HG02642 (cell line): ENCODE results near the gene EIF3L.
A peak's percentile ranks its signal among the peaks of the same experiment; 100 is the strongest.

Experiments
- ATAC-seq: cut with Tn5 transposase; IDR thresholded peaks from one replicate; pipeline ENCODE4 v1.9.1; 2021; ENCODE audit warnings: mild to moderate bottlenecking; ENCODE audit not compliant: unreplicated experiment, poor library complexity

Gene EIF3L

DNA sequence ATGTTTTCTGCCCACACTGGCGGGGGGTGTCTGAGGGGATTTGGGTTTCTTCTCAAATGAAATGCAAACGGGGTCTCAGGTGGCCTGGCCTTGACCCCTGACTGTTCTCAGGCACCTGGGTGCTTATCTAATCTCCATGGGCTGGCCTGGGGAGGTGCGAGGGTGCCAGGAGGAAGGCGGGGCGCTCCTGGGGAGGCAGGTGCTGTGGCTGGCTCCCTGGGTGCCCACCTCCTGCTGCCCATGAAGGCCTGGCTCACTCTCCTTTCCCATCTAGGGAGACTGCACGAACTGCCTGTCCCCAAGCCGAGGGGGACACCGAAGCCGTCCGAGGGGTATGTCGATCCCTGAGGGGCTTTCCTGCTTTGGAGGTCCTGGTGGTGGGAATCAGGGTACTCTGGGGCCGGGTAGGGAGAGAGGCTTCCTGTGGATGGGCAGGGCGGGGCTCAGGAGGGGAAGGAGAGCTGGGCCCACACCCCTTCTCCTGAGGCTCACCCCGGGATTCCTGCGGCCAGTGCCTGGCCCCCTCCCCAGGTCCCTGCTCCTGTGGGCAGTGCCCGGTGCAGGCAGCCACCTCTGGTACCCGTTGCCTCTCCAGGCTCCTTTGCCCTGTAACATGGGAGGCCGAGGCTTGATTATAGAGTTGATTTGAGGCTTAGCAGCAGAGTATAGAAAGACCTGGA is 75.3 kb downstream of the EIF3L start:
- ATAC-seq, result no peak

DNA sequence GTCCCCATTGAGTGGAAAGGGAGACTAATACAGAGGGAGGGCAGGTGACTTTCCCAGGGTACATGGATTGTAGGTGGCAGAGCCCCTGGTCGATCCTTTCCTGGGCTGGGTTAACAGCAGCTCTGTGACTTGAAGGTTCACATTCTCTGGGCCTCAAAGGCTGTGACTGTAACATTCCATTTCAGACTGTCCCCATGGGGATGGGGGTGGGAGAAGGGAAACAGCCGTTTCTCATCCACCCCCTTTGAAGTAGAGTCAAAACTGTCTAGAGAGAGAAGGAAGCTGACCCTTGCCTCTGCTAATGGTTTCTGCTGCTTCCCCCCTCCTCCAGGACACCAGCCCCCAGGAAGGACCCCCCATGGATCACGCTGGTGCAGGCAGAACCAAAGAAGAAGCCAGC is 76.1 kb downstream of the EIF3L start:
- ATAC-seq, result no peak

GRCh38 chr22:37925767-37926166 is 76.5 kb downstream of the EIF3L start:
- ATAC-seq, result no peak

GRCh38 chr22:37926358-37926757 is 77.1 kb downstream of the EIF3L start:
- ATAC-seq, result no peak

DNA sequence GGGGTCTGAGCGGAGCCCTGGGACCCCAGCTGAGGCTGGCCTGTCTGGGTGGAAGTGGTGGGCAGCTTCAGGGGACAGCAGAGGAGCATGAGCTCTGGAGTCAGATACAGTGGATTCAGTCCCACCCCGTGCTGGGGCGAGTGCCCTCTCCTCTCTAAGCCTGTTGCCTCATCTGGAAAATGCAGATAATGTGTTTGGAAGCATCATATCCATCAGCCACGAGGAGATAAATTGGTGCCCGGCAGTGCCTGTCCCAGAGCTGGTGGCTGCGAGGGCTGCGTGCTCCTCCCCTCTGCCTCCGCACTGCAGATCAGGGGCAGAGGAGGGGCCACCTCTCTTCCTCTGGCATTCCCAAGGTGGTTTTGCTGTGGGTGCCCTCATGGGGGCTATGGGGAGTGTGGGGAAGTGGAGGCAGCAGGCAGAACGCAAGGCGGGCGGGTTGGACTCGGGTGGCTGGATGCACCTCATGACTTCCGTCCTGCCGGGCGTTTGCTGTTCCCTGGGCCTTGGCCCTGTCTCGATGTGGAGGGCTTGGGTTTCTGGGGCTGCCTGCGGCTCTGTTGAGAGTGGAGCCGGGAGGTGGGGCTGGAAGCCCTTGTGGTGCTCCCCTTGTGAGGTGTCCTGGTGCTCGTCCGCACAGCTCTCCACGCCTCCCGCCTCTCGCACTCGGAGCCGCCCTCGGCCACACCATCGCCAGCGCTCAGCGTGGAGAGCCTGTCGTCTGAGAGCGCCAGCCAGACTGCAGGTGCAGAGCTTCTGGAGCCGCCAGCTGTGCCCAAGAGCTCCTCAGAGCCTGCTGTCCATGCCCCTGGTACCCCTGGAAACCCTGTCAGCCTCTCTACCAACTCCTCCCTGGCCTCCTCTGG is 77.8 kb downstream of the EIF3L start:
- ATAC-seq, result no peak

DNA sequence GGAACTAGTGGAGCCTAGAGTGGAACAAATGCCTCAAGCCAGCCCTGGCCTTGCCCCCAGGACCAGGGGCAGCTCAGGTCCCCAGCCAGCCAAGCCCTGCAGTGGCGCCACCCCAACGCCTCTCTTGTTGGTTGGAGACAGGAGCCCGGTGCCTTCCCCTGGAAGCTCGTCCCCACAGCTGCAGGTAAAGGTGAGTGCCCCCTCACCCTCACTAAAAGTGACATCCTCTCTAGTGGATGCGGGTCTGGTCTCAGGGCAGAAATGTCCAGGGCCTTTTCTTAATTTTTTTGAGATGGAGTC is 78.4 kb downstream of the EIF3L start:
- ATAC-seq, result no peak

DNA sequence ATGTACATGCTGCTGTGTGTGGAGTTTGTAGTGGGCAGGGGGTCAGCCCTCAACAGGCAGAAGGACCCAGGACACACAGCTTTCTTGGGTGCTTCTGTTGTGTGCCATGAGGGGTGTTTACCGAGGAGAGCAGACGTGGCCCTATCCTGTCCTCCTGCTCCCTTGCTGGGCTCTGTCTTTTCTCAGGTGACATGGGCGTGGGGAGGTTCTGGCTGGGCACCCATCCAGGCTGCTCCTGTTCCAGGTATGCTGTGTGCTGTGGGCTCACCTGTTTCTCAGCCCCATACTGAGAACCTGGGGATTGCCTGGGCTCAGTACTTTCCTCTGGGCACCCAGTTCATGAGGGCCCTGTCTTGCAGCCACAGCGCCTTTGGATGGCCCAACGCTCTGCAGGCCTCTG is 80.2 kb downstream of the EIF3L start:
- no peak for ATAC-seq

DNA sequence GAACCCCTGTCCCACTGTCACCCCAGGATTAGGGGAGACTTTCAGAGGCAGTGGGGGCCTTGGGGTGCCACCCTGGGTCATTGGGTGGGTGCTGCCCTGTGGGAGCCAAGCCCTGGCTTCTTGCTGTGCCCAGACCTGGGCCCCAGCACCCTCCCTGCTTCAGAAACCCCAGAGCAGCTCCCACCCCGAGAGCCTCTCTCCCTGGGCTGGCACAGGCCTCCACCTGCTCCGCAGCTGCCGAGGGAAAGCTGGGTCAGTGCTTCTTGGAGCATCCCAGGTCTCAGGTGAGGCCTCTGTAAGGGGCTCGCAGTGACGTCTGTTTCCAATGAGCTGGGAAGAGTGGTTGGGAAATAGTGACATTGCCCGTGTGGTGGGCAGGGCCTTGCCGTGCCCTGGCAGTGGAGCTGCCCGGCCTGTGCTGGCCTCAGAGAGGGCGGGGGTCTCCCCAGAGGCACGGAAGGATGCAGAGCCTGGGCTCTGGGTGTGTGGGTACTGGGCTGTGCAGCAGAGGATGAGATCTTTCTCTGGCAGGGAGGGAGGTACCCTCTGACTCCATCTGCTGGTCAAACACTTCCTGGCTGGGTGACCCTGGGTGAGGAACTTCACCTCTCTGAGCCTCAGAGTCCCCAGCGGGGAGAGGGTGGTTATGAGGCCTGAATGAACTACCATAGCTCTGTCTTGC is 81.2 kb downstream of the EIF3L start:
- ATAC-seq, result no peak

GRCh38 chr22:37930952-37931440 is 81.8 kb downstream of the EIF3L start:
- no peak for ATAC-seq

DNA sequence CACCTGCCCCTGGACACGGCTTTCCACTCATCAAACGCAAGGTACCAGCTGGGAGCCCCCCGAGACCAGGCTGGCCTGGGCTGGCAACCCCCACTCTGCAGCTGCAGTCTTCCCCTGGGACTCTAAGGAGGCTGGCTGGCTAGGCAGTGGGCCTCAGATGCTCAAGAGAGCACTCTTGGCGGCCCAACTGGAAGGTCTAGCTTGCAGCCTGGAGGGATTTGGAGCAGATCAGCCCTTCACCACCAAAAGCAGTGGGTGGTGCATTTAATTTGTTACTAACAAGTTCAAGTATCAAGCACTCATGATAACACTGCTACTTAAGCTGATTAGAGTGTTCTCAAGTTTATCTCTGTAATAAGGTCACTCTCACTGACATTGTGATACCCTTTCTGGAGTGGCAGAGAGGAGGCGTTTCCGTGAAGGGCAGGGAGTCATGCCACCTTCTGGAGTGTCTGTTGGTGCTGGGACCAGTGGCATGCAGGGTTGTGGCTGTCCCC is 82.7 kb downstream of the EIF3L start:
- no peak for ATAC-seq

GRCh38 chr22:37932401-37932800 is 83.2 kb downstream of the EIF3L start:
- no peak for ATAC-seq

DNA sequence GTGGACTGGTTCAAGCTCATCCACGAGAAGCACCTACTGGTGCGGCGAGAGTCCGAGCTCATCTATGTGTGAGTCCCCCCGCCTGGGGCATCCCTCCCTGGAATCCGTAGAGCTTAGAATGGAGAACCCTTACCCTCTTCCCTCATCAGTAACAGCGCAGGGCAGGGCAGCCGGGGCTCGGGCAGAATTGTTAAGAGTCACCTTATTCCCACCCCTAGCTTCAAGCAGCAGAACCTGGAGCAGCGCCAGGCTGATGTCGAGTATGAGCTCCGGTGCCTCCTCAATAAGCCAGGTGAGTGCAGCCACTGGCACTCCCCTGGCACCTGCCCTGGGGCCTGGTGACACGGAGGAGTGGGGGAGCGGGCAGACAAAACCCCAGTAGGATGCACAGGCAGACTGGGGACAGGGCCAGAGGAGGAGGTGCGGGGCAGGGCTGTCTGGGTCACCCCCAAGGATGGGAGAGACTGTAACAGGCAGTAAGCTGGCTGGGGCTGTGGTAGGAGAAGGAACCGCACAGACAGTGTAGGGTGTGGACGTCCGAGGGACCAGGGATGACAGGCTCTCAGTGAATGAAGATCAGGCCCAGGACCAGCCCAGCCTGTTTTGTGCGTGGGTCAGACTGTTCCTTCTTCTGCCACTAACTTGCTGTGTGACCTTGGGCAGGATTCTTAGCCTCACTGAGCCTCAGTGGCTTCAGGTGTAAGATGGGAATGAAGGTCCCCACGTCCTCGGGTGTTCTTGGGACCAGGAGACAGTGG is 83.8 kb downstream of the EIF3L start:
- no peak for ATAC-seq

GRCh38 chr22:37933711-37934376 is 84.6 kb downstream of the EIF3L start:
- peak; percentile 85 for ATAC-seq
